NCI-H510A (cell line): ENCODE results near the gene NCS1.

ENCODE experiments used
- DNase-seq: peaks from one replicate; lab custom pipeline; 2025; lab: John Stamatoyannopoulos, UW

Gene NCS1

DNA sequence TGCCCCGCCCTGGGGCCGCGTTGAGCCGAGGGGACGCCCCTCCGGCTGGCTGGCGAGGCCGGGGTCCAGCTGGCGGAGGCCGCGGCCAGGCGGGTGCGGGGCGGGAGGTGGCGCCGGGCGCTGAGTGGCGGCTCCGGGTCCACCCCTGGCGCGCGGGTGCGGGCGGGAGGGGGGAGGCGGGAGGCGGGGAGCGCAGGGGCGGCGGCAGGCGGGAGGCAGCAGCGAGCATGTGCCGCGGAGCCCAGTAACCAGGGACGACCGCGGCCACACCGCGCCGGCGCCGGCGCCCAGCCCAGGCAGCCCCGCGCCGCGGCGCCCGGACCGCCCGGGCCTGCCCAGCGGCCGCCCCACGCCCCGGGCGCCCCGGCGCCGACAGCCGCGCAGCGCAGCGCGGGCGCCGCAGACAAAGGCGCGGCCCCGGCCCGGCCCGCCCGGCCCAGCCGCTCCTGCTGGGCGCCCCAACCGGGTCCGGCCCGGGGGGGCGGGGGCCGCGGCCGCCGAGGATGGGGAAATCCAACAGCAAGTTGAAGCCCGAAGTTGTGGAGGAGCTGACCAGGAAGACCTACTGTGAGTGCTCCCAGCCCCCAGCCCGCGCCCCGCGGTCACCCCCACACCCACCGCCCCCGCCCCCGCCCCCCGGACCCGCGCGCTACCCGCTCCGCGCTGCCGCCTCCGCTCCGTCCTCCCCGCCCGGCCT lies at the start of gene NCS1:
NCS1 (plus strand) TSS at position 244 of the 697 bp plus-strand sequence; CDS start at position 504, 260 bp downstream.
- DNase-seq, result peak; percentile 61

DNA sequence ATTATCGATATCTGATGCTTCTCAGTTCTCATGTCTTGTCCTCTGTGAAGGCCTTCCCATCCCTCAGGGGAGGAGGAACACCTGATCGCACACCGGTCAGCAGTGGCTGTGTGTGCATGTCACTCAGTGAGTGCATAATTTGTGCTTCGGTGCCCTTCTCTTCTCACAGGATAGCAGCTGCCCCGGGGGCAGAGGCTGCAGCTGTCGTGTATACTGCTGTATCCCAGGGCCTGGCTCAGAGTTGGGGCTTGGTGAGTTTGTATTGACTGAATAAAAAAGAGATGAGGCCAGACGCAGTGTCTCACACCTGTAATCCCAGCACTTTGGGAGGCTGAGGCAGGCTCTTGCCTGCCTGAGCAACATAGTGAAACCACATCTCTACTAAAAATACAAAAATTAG lies 49.7 kb upstream of the NCS1 start:
- DNase-seq, result no peak

- no peak for DNase-seq
These were observed 47.9 kb upstream of the NCS1 start for GRCh38 chr9:130124085-130124860.

GRCh38 chr9:130126721-130127433 lies 45.3 kb upstream of the NCS1 start:
- DNase-seq, result no peak

GRCh38 chr9:130128251-130128650 lies 44.0 kb upstream of the NCS1 start:
- no peak for DNase-seq

DNA sequence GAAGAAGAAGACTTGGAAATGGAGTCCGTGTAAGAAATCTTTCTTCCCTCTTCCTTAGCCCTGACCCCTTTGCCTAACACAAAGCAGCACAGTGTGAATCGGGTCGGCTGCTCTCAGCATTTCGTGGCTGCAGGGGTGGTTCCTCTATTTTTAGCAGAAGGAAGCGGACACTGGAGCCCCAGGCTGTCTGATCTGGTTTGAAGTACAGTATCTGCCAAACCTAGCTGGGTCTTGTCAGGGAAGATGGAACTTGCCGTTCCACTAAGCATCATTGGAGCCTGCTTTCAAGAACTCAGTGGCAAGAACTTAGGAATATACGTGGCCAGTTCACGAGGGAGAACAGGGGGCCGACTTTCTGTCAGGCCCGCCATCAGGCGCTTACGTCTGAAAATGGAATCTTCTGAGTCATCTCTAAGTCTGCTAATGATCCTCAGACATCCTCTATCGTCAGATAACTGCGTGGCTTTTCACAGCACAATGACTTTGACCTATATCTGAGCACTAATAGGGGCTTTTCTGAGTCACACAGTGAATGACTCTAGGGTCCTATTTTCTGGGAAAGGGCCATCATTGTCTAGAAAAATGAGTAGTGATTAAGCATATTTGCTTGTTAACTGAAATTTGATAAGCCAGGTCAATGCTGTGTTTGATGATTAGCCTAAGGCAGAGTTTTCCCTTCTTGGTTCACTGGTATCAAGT lies 43.3 kb upstream of the NCS1 start:
- DNase-seq, result no peak

- no peak for DNase-seq
These were observed 42.7 kb upstream of the NCS1 start for GRCh38 chr9:130129432-130130061.

GRCh38 chr9:130132746-130133145 lies 39.5 kb upstream of the NCS1 start:
- no peak for DNase-seq

DNA sequence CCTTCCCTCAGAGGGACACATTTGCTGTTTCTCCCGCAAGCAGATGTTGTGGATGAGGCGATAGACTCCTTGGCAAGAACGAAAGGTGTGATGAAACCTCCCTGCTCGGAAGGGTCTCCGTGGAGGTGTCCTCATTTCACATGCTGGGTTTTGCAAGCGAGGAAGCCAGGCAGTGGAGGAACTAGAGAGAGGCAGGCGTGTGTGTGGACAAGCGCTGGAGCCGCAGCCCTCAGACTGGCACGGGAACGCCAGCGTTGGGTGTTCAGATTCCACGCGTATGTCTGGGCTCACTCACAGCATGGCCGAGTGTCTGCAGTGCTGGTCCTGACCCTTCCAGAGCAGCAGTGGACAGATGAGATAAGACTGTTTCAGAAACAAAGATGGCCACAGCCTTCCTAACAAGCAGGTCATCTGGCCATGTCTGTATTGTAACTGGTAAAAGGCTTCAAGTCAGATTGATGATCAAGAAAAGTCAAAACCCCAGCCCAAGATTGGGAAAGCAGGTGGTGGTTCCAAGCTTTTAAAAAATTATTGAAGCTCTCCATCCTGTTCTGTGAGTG lies 35.0 kb upstream of the NCS1 start:
- no peak for DNase-seq

DNA sequence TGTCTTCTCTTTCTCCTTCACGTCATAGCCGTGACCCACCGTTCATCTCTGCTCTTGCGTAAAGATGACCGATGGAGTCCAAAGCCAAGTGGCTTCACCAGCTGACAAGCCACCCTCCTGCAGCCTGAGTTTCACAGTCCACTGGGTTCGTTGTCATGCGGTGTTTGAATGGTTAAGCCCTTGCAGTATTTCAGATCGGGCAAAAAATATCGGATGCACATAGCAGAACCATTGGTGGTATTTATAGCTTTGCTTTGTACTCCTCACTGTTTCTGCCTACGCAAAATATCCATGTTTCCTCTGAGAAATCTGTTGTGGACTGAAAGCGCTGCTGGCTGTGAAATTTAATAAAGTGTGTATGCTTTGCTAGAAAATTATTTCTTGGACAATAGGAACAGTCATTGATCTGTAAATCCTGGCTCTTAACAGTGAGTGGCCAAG lies 34.5 kb upstream of the NCS1 start:
- no peak for DNase-seq

GRCh38 chr9:130138171-130138653 lies 34.0 kb upstream of the NCS1 start:
- peak; percentile 63 for DNase-seq

DNA sequence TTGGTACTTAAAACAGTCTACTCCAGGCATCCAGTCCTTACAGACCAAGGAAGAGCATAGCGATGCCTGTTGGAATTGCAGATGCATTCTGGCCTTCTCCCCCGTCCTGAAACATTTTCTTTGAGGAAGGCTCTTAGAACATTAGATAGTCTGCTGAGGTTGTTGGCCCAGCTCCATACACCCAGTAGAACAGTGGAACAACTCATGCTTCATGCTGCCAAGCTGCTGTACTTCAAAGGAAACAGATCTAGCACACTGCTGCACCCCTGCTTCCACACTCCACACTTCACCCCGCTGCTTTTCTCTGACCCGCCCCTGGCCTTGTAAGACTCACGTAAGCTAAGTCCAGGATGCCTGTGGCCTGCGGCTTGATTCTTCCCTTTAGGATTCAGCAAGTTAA lies 33.4 kb upstream of the NCS1 start:
- DNase-seq, result no peak

- no peak for DNase-seq
These were observed 33.0 kb upstream of the NCS1 start for GRCh38 chr9:130139251-130139650.

- DNase-seq, result no peak
These were observed 31.5 kb upstream of the NCS1 start for GRCh38 chr9:130140706-130141105.

DNA sequence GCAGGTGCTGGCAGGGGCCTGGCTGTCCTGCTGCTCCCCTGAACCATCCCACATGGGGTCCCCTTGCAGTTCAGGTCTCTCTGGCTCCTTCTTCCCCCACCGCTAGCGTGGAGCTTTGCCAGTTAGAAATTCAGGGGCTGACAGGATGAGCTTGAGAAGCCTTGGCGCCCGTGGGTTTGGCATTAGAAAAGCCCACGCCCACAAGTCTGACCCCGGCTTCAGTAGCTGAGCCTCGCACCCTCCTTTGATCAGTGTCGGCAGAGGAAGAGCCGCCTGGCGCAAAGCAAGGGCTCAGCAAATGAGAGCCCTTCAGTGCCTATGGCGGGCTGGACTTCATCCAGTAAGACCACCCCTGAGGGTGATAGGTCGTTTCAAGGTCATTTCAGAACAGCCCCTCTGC lies 30.1 kb upstream of the NCS1 start:
- DNase-seq, result no peak

DNA sequence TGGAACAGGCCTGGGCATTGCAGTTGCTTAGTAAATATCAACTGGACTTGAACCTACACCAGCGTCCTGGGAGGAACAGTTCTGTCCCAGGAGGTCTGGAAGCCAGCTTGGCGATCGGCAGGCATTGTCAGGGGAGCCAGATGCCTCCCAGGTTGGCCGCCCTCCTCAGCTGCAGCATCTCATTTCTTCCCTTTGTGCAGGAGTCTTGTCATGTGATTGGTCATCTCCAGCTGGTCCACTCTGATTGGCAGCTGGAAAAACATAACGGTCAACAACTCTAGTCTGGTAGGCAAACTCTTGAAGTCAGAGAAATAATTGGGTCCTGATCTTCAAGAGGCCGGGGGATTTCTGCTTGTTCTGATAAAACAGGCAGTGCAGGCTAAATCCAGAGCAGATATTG lies 29.6 kb upstream of the NCS1 start:
- no peak for DNase-seq

GRCh38 chr9:130143279-130143893 lies 28.8 kb upstream of the NCS1 start:
- no peak for DNase-seq

- DNase-seq, result no peak
These were observed 28.2 kb upstream of the NCS1 start for GRCh38 chr9:130143958-130144366.

GRCh38 chr9:130144703-130145102 lies 27.5 kb upstream of the NCS1 start:
- DNase-seq, result no peak

- no peak for DNase-seq
These were observed 26.5 kb upstream of the NCS1 start for GRCh38 chr9:130145658-130146057.

GRCh38 chr9:130147198-130147597 lies 25.0 kb upstream of the NCS1 start:
- DNase-seq, result no peak
